ENCODE data around the gene TMEM150A. TPM values are rescaled to one million over a fixed set of nuclear protein-coding genes. Genes with fewer than 3 reads are reported as not detected.
"Not testable (repeated sequence)": the region's sequence is repeated elsewhere in the genome, so short reads cannot be mapped to it uniquely, and the experiment has no call there.

The TMEM150A gene
- total and polyA plus RNA-seq, 2 donors from 2014 or later: 23.1 to 61.2 TPM

GRCh38 chr2:85604568-85605339 is 2.3 kb upstream of the TMEM150A start:
- Histone ChIP-seq H3K4me3 (ENCODE audit: low read length in 3 of 3) (no peak overlapping the region), H3K9ac (ENCODE audit: low read length in 3 of 3) (no peak overlapping the region), H3K36me3 (ENCODE audit: control insufficient read depth in 2 of 3, insufficient read depth in 3 of 3, low read length in 3 of 3) (peaks cover 0 to 11% (median 8%) of the 10 kb centered on the region in 3 donors), H3K9me3 (ENCODE audit: control insufficient read depth in 2 of 3, insufficient read depth in 1 of 3, low read length in 3 of 3) (no peaks in the 10 kb centered on the region), H3K4me1 (ENCODE audit: control insufficient read depth in 2 of 3, insufficient read depth in 2 of 3, low read depth in 1 of 3, low read length in 3 of 3) (peaks cover 0 to 41% (median 26%) of the 10 kb centered on the region in 3 donors), H3K27me3 (ENCODE audit: control insufficient read depth, insufficient read depth, low read length) (no peaks in the 10 kb centered on the region), H3K27ac (ENCODE audit: low read depth in 2 of 2, low read length in 2 of 2) (peak overlapping the region in 1 of 2 donors; percentile 16)
- no peak for TF ChIP-seq CTCF (IDR thresholded peaks at IDR 0.05; ENCODE audit: borderline replicate concordance, extremely low read depth, insufficient read depth)
- no peak for FAIRE-seq
- intact Hi-C loops (cut with DNase I): no loop called here
- DNase-seq: no peak

GRCh38 chr2:85604133-85604444 is 1.6 kb upstream of the TMEM150A start:
- H3K27ac ChIP-seq (ENCODE audit: low read depth in 2 of 2, low read length in 2 of 2); DNase-seq; H3K27me3 ChIP-seq (ENCODE audit: control insufficient read depth, insufficient read depth, low read length); H3K9me3 ChIP-seq (ENCODE audit: control insufficient read depth in 2 of 3, insufficient read depth in 1 of 3, low read length in 3 of 3); FAIRE-seq; intact Hi-C loops (cut with DNase I); H3K9ac ChIP-seq (ENCODE audit: low read length in 3 of 3): not testable (repeated sequence)
- peaks cover 0 to 12% (median 7%) of the 10 kb centered on the region in 3 donors for H3K36me3 ChIP-seq (ENCODE audit: control insufficient read depth in 2 of 3, insufficient read depth in 3 of 3, low read length in 3 of 3)
- H3K4me3 ChIP-seq (ENCODE audit: low read length in 3 of 3): peak overlapping the region in 2 of 3 donors; percentile 5 to 98
- peaks cover 0 to 45% (median 28%) of the 10 kb centered on the region in 3 donors for H3K4me1 ChIP-seq (ENCODE audit: control insufficient read depth in 2 of 3, insufficient read depth in 2 of 3, low read depth in 1 of 3, low read length in 3 of 3)

- no peaks in the 10 kb centered on the region for H3K9me3 ChIP-seq (ENCODE audit: control insufficient read depth in 2 of 3, insufficient read depth in 1 of 3, low read length in 3 of 3)
- H3K4me3 ChIP-seq (ENCODE audit: low read length in 3 of 3): peak overlapping the region; percentile 67 to 98 (median 93)
- FAIRE-seq: no peak
- H3K4me1 ChIP-seq (ENCODE audit: control insufficient read depth in 2 of 3, insufficient read depth in 2 of 3, low read depth in 1 of 3, low read length in 3 of 3): peaks cover 0 to 52% (median 41%) of the 10 kb centered on the region in 3 donors
- peaks cover 2 to 20% (median 2%) of the 10 kb centered on the region in 3 donors for H3K36me3 ChIP-seq (ENCODE audit: control insufficient read depth in 2 of 3, insufficient read depth in 3 of 3, low read length in 3 of 3)
- H3K27me3 ChIP-seq (ENCODE audit: control insufficient read depth, insufficient read depth, low read length): no peaks in the 10 kb centered on the region
- TF ChIP-seq CTCF (IDR thresholded peaks at IDR 0.05; ENCODE audit: borderline replicate concordance, extremely low read depth, insufficient read depth): no peak
- peak overlapping the region; percentile 26 to 93 (median 82) for H3K9ac ChIP-seq (ENCODE audit: low read length in 3 of 3)
- peak overlapping the region; percentile 77 to 80 for H3K27ac ChIP-seq (ENCODE audit: low read depth in 2 of 2, low read length in 2 of 2)
- DNase-seq: peak in 4 of 5 donors; percentile 25 to 91 (median 65)
- intact Hi-C loops (cut with DNase I): no loop called here
These were observed 575 bp downstream of the TMEM150A start for GRCh38 chr2:85601771-85602475.
